ENCODE data around the gene ACADSB.

ACADSB gene

DNA sequence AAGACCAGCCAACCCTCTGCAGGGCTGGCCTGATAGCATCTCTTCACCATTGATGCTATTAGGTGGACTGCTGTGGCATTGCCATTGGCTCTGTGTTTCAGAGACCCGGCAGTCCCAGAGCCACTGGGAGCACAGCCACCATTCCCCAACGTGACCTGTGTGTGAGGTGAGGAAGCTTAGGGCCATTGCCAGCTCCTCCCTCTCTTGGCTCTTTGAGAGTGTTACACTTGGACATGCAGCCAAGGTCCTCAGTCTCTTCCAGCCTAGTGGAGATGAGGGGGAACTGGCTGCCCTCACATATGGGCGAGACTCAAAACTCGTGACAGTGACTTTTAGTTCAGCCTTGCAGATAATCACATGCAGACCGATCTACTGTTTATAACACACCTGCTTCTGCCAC, 87.6 kb downstream of the ACADSB start:
- Histone ChIP-seq H3K27ac (ENCODE audit: low read length, poor library complexity, severe bottlenecking) (no peak overlapping the region), H2BK120ac (ENCODE audit: low read depth, low read length) (no peak overlapping the region), H2AK5ac (ENCODE audit: low read length, severe bottlenecking) (no peak overlapping the region), H2BK12ac (ENCODE audit: low read length in 2 of 2) (no peak overlapping the region), H3K9ac (ENCODE audit: low read length) (no peak overlapping the region), H3K79me1 (replicated peaks; ENCODE audit: low read length, poor library complexity, severe bottlenecking) (no peaks in the 10 kb centered on the region), H3K14ac (ENCODE audit: low read length in 2 of 2) (no peak overlapping the region), H3K36me3 (ENCODE audit: control insufficient read depth in 1 of 2, insufficient read depth in 2 of 2, low read depth in 1 of 2, low read length in 2 of 2) (no peaks in the 10 kb centered on the region), H3K4me3 (ENCODE audit: insufficient read depth in 1 of 2, low read depth in 1 of 2, low read length in 2 of 2) (no peak overlapping the region), H3K9me3 (ENCODE audit: control insufficient read depth, low read length) (no peaks in the 10 kb centered on the region), H2BK5ac (ENCODE audit: low read depth, low read length, poor library complexity, severe bottlenecking) (no peak overlapping the region), H4K8ac (ENCODE audit: low read length) (no peak overlapping the region), H3K23ac (ENCODE audit: low read length in 2 of 2) (no peak overlapping the region), H2BK15ac (ENCODE audit: low read depth, poor library complexity, severe bottlenecking) (no peak overlapping the region), H3K18ac (ENCODE audit: low read depth in 1 of 2, low read length in 2 of 2) (no peak overlapping the region), H3K4me1 (ENCODE audit: control insufficient read depth, insufficient read depth, low read depth, low read length) (no peaks in the 10 kb centered on the region), H2AFZ (ENCODE audit: low read depth, low read length) (no peak overlapping the region), H4K91ac (ENCODE audit: low read length) (no peak overlapping the region), H3K27me3 (ENCODE audit: control insufficient read depth in 1 of 2, insufficient read depth in 1 of 2, low read length in 2 of 2) (peaks cover 0 to 3% of the 10 kb centered on the region in 2 experiments), H3K4me2 (ENCODE audit: low read length, poor library complexity, severe bottlenecking) (no peak overlapping the region), H3K4ac (ENCODE audit: low read depth in 1 of 2, low read length in 2 of 2) (no peak overlapping the region)
- no peak for DNase-seq
- WGBS, result 69% methylated on average over 3 of the region's 5 CpGs

DNA sequence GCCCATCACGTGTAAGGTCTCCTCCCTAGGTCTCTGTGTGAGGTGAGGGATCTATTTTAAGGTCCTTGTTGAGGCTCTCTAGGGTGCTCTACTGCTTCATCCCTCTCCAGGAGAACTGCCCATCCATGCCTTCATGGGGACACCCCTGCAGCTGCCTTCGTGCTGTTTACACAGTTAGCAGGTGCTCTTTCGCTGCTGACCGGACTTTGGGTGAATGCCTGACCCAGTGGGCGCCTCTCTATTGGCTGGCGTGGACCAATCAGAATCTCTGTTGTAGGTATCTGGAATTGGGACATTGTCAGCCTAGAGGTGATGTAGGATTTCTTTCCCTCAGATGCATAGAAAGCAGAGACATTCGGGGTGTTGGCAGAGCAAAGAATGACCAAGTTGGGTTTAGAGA, 88.2 kb downstream of the ACADSB start:
- H3K23ac ChIP-seq (ENCODE audit: low read length in 2 of 2), result no peak overlapping the region
- H3K79me1 ChIP-seq (replicated peaks; ENCODE audit: low read length, poor library complexity, severe bottlenecking), result no peaks in the 10 kb centered on the region
- H3K4me3 ChIP-seq (ENCODE audit: insufficient read depth in 1 of 2, low read depth in 1 of 2, low read length in 2 of 2), result no peak overlapping the region
- no peak overlapping the region for H3K14ac ChIP-seq (ENCODE audit: low read length in 2 of 2)
- WGBS, result 79% methylated on average over 7 of the region's 7 CpGs
- no peak overlapping the region for H2BK12ac ChIP-seq (ENCODE audit: low read length in 2 of 2)
- H3K18ac ChIP-seq (ENCODE audit: low read depth in 1 of 2, low read length in 2 of 2), result no peak overlapping the region
- H4K91ac ChIP-seq (ENCODE audit: low read length), result no peak overlapping the region
- H2AK5ac ChIP-seq (ENCODE audit: low read length, severe bottlenecking), result no peak overlapping the region
- H3K27ac ChIP-seq (ENCODE audit: low read length, poor library complexity, severe bottlenecking), result no peak overlapping the region
- no peaks in the 10 kb centered on the region for H3K9me3 ChIP-seq (ENCODE audit: control insufficient read depth, low read length)
- no peak overlapping the region for H4K8ac ChIP-seq (ENCODE audit: low read length)
- H3K9ac ChIP-seq (ENCODE audit: low read length), result no peak overlapping the region
- H3K36me3 ChIP-seq (ENCODE audit: control insufficient read depth in 1 of 2, insufficient read depth in 2 of 2, low read depth in 1 of 2, low read length in 2 of 2), result no peaks in the 10 kb centered on the region
- H2BK5ac ChIP-seq (ENCODE audit: low read depth, low read length, poor library complexity, severe bottlenecking), result no peak overlapping the region
- no peak overlapping the region for H3K4ac ChIP-seq (ENCODE audit: low read depth in 1 of 2, low read length in 2 of 2)
- H3K27me3 ChIP-seq (ENCODE audit: control insufficient read depth in 1 of 2, insufficient read depth in 1 of 2, low read length in 2 of 2), result peaks cover 0 to 3% of the 10 kb centered on the region in 2 experiments
- H2BK120ac ChIP-seq (ENCODE audit: low read depth, low read length), result no peak overlapping the region
- H3K4me1 ChIP-seq (ENCODE audit: control insufficient read depth, insufficient read depth, low read depth, low read length), result no peaks in the 10 kb centered on the region
- no peak overlapping the region for H3K4me2 ChIP-seq (ENCODE audit: low read length, poor library complexity, severe bottlenecking)
- DNase-seq, result no peak
- no peak overlapping the region for H2AFZ ChIP-seq (ENCODE audit: low read depth, low read length)
- H2BK15ac ChIP-seq (ENCODE audit: low read depth, poor library complexity, severe bottlenecking), result no peak overlapping the region

DNA sequence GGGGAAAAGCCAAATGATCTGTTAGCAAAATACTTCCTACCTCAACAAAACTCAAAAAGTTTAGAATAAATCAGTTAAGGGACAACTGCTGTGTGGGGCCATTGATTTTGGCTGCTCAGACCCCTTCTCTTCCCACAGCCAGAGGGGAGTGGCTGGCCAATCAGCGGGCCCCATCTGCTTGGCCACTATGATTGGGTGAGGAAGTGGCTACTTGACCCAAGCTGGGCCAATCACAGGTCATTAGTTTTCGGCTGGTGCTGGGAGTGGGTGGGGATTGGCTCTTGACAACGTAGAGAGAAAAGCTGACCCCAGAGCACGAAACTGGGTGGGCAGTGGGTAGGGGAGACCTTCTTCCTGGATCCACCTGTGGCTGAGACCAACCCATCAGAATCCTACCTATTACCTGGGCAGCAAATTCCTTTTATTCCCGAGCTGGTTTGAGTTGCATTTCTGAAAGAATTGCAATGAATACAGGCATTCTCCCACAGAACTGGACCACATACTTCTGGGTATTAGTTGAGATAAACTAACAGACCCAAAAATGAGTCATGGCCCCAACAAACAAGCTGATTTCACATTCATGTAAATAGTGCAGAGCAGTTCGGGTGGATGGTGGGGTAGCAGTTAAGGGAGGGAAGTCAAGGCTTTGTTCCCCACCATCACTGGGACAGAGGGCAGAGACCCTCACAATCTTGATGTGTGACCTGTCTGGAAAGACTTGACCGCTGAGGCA, 91.4 kb downstream of the ACADSB start:
- H3K27ac ChIP-seq (ENCODE audit: low read length, poor library complexity, severe bottlenecking), result no peak overlapping the region
- H3K9ac ChIP-seq (ENCODE audit: low read length), result no peak overlapping the region
- H3K4me3 ChIP-seq (ENCODE audit: insufficient read depth in 1 of 2, low read depth in 1 of 2, low read length in 2 of 2), result no peak overlapping the region
- no peak overlapping the region for H2AK5ac ChIP-seq (ENCODE audit: low read length, severe bottlenecking)
- H3K18ac ChIP-seq (ENCODE audit: low read depth in 1 of 2, low read length in 2 of 2), result no peak overlapping the region
- H2BK15ac ChIP-seq (ENCODE audit: low read depth, poor library complexity, severe bottlenecking), result no peak overlapping the region
- H3K9me3 ChIP-seq (ENCODE audit: control insufficient read depth, low read length), result no peaks in the 10 kb centered on the region
- no peaks in the 10 kb centered on the region for H3K36me3 ChIP-seq (ENCODE audit: control insufficient read depth in 1 of 2, insufficient read depth in 2 of 2, low read depth in 1 of 2, low read length in 2 of 2)
- H3K4me1 ChIP-seq (ENCODE audit: control insufficient read depth, insufficient read depth, low read depth, low read length), result no peaks in the 10 kb centered on the region
- H3K14ac ChIP-seq (ENCODE audit: low read length in 2 of 2), result no peak overlapping the region
- DNase-seq, result no peak
- H2BK12ac ChIP-seq (ENCODE audit: low read length in 2 of 2), result no peak overlapping the region
- H3K79me1 ChIP-seq (replicated peaks; ENCODE audit: low read length, poor library complexity, severe bottlenecking), result no peaks in the 10 kb centered on the region
- 68% methylated on average over 7 of the region's 7 CpGs for WGBS
- no peak overlapping the region for H3K4ac ChIP-seq (ENCODE audit: low read depth in 1 of 2, low read length in 2 of 2)
- H2BK5ac ChIP-seq (ENCODE audit: low read depth, low read length, poor library complexity, severe bottlenecking), result no peak overlapping the region
- no peak overlapping the region for H4K91ac ChIP-seq (ENCODE audit: low read length)
- H2BK120ac ChIP-seq (ENCODE audit: low read depth, low read length), result no peak overlapping the region
- H3K4me2 ChIP-seq (ENCODE audit: low read length, poor library complexity, severe bottlenecking), result no peak overlapping the region
- H2AFZ ChIP-seq (ENCODE audit: low read depth, low read length), result no peak overlapping the region
- no peak overlapping the region for H4K8ac ChIP-seq (ENCODE audit: low read length)
- H3K27me3 ChIP-seq (ENCODE audit: control insufficient read depth in 1 of 2, insufficient read depth in 1 of 2, low read length in 2 of 2), result peaks cover 0 to 7% of the 10 kb centered on the region in 2 experiments
- no peak overlapping the region for H3K23ac ChIP-seq (ENCODE audit: low read length in 2 of 2)

DNA sequence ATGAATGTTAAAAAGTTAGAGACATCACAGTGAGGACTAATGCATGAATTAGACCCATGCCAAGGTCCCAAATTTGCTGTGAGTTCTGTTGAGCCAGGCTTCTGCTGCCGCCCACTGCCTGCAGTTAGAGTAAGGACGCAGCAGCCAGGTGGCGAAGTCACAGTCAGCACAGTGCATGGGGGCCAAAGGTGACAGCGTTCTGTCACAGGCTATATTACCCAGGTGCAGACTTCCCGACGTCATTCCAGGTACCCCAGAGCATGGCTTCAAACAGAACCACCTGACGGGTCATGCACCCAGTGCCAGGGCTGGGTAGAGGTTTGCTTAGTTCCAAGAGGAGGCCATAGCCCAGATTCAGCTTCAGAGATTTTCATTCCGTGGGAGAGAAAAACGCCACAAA, 93.1 kb downstream of the ACADSB start:
- Histone ChIP-seq H3K18ac (ENCODE audit: low read depth in 1 of 2, low read length in 2 of 2) (no peak overlapping the region), H3K4me2 (ENCODE audit: low read length, poor library complexity, severe bottlenecking) (no peak overlapping the region), H3K27me3 (ENCODE audit: control insufficient read depth in 1 of 2, insufficient read depth in 1 of 2, low read length in 2 of 2) (peaks cover 0 to 16% of the 10 kb centered on the region in 2 experiments), H3K9me3 (ENCODE audit: control insufficient read depth, low read length) (no peaks in the 10 kb centered on the region), H3K9ac (ENCODE audit: low read length) (no peak overlapping the region), H4K8ac (ENCODE audit: low read length) (no peak overlapping the region), H3K14ac (ENCODE audit: low read length in 2 of 2) (no peak overlapping the region), H3K23ac (ENCODE audit: low read length in 2 of 2) (no peak overlapping the region), H4K91ac (ENCODE audit: low read length) (no peak overlapping the region), H3K4me1 (ENCODE audit: control insufficient read depth, insufficient read depth, low read depth, low read length) (no peaks in the 10 kb centered on the region), H3K79me1 (replicated peaks; ENCODE audit: low read length, poor library complexity, severe bottlenecking) (no peaks in the 10 kb centered on the region), H3K4ac (ENCODE audit: low read depth in 1 of 2, low read length in 2 of 2) (no peak overlapping the region), H2AK5ac (ENCODE audit: low read length, severe bottlenecking) (no peak overlapping the region), H2BK120ac (ENCODE audit: low read depth, low read length) (no peak overlapping the region), H2BK12ac (ENCODE audit: low read length in 2 of 2) (no peak overlapping the region), H2AFZ (ENCODE audit: low read depth, low read length) (no peak overlapping the region), H2BK15ac (ENCODE audit: low read depth, poor library complexity, severe bottlenecking) (no peak overlapping the region), H2BK5ac (ENCODE audit: low read depth, low read length, poor library complexity, severe bottlenecking) (no peak overlapping the region), H3K36me3 (ENCODE audit: control insufficient read depth in 1 of 2, insufficient read depth in 2 of 2, low read depth in 1 of 2, low read length in 2 of 2) (no peaks in the 10 kb centered on the region), H3K27ac (ENCODE audit: low read length, poor library complexity, severe bottlenecking) (no peak overlapping the region), H3K4me3 (ENCODE audit: insufficient read depth in 1 of 2, low read depth in 1 of 2, low read length in 2 of 2) (no peak overlapping the region)
- 62% methylated on average over 9 of the region's 9 CpGs for WGBS
- DNase-seq, result no peak
